Gastrocnemius medialis (tissue), 4 donors: ENCODE data around the gene SLC27A1.

Source experiments
- POLR2A ChIP-seq, 2 donors: fragments of 450-650 bp; IDR thresholded peaks; one replicate each; pipeline ENCODE4 v1.6.1; 2017; ENCODE audit warnings: antibody characterized with exemption in 2 of 2, mild to moderate bottlenecking in 2 of 2, moderate library complexity in 2 of 2
- TF ChIP-seq, protein P1 (sequence below), 5 experiments: fragments of 450-650 bp in 3 of 5; fragments of 200-600 bp in 2 of 5; sonication (generic) in 2 of 5; IDR thresholded peaks in 4 of 5; conservative IDR thresholded peaks in 1 of 5; 1 replicate in 4 of 5; 2 replicates in 1 of 5; pipeline ENCODE4 v1.5.1; 2016 to 2019; ENCODE audit warnings: antibody characterized with exemption in 5 of 5, mild to moderate bottlenecking in 3 of 5, moderate library complexity in 3 of 5

DNA sequence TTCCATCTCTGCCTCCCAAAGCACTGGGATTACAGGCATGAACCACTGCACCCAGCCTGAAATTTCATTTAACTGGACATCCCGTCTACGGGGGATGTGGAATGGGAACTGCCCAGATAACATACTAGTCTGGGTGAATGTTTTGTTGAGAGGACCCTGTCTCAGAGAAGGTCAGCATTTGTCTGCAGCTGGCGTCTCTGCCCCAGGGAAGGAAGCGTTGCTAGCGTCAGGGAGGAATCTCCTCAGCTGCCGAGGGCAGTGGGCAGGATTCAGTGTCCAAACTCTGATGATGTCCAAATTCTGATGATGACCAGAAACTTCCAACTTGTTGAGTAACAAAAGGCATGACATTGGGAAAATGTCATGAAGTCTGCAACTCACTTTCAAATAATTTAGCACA lies 12.7 kb upstream of the SLC27A1 start:
- TF ChIP-seq, protein P1, sequence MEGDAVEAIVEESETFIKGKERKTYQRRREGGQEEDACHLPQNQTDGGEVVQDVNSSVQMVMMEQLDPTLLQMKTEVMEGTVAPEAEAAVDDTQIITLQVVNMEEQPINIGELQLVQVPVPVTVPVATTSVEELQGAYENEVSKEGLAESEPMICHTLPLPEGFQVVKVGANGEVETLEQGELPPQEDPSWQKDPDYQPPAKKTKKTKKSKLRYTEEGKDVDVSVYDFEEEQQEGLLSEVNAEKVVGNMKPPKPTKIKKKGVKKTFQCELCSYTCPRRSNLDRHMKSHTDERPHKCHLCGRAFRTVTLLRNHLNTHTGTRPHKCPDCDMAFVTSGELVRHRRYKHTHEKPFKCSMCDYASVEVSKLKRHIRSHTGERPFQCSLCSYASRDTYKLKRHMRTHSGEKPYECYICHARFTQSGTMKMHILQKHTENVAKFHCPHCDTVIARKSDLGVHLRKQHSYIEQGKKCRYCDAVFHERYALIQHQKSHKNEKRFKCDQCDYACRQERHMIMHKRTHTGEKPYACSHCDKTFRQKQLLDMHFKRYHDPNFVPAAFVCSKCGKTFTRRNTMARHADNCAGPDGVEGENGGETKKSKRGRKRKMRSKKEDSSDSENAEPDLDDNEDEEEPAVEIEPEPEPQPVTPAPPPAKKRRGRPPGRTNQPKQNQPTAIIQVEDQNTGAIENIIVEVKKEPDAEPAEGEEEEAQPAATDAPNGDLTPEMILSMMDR (IDR thresholded peaks at IDR 0.05 in 4 of 5, conservative IDR thresholded peaks at IDR 0.05 in 1 of 5), result no peak
- TF ChIP-seq POLR2A (IDR thresholded peaks at IDR 0.05), result no peak
